Common myeloid progenitor, CD34-positive (primary cell): ENCODE measurements around the gene DOCK8.

Source experiments
- CTCF ChIA-PET: fragments of 350-600 bp; sonication (Branson Sonifier 250); formaldehyde crosslinking; loops from one replicate; lab custom pipeline; 2021; ENCODE audit warnings: antibody characterized with exemption; lab: Charles Lee
- POLR2A ChIA-PET: fragments of 350-600 bp; sonication (Branson Sonifier 250); formaldehyde crosslinking; loops from one replicate; lab custom pipeline; 2021; ENCODE audit warnings: antibody characterized with exemption; lab: Charles Lee
- DNase-seq, 3 donors: peaks; one replicate each; pipeline versions ENCODE4 v3.0.0 to v3.0.0-alpha.2; 2013
- H3K27ac ChIP-seq, 2 experiments: 1 replicate in 1 of 2; 2 replicates in 1 of 2; pipeline ENCODE4 v1.7.0; 2013; ENCODE audit warnings: inconsistent platforms in 2 of 2, low read length in 2 of 2, mild to moderate bottlenecking in 2 of 2, low read depth in 1 of 2, moderate library complexity in 1 of 2; ENCODE audit not compliant: severe bottlenecking in 2 of 2, insufficient read depth in 1 of 2, poor library complexity in 1 of 2
- H3K27me3 ChIP-seq, 5 experiments: replicated peaks in 2 of 5; 1 replicate in 3 of 5; 2 replicates in 2 of 5; pipeline versions ENCODE4 v1.6.1 to v1.7.0; 2013; ENCODE audit warnings: low read length in 4 of 5, mild to moderate bottlenecking in 2 of 5, moderate library complexity in 2 of 5, inconsistent platforms in 1 of 5; ENCODE audit not compliant: insufficient read depth in 5 of 5, control insufficient read depth in 4 of 5
- H3K36me3 ChIP-seq, 4 experiments: 1 replicate in 2 of 4; 2 replicates in 2 of 4; pipeline versions ENCODE4 v1.6.1 to v1.7.0; 2013; ENCODE audit warnings: low read length in 3 of 4, control low read depth in 1 of 4, mild to moderate bottlenecking in 1 of 4; ENCODE audit not compliant: control insufficient read depth in 4 of 4, insufficient read depth in 4 of 4
- H3K4me1 ChIP-seq, 4 experiments: 1 replicate in 3 of 4; 2 replicates in 1 of 4; pipeline versions ENCODE4 v1.6.1 to v1.7.1; 2013; ENCODE audit warnings: low read length in 3 of 4, mild to moderate bottlenecking in 3 of 4, control low read depth in 1 of 4, inconsistent platforms in 1 of 4, moderate library complexity in 1 of 4; ENCODE audit not compliant: control insufficient read depth in 4 of 4, insufficient read depth in 4 of 4; ENCODE audit errors: control extremely low read depth in 1 of 4
- H3K4me3 ChIP-seq, 7 experiments: 1 replicate in 4 of 7; 2 replicates in 3 of 7; pipeline versions ENCODE4 v1.5.1 to v1.7.0; 2013; ENCODE audit warnings: mild to moderate bottlenecking in 7 of 7, low read length in 6 of 7, moderate library complexity in 6 of 7, inconsistent platforms in 2 of 7, low read depth in 2 of 7, control low read depth in 1 of 7; ENCODE audit not compliant: insufficient read depth in 4 of 7, control insufficient read depth in 1 of 7; ENCODE audit errors: extremely low read depth in 1 of 7
- H3K9me3 ChIP-seq, 5 experiments: 1 replicate in 4 of 5; 2 replicates in 1 of 5; pipeline versions ENCODE4 v1.6.1 to v1.7.1; 2013; ENCODE audit warnings: low read length in 4 of 5, mild to moderate bottlenecking in 2 of 5, inconsistent platforms in 1 of 5, low read depth in 1 of 5, moderate library complexity in 1 of 5; ENCODE audit not compliant: control insufficient read depth in 4 of 5, insufficient read depth in 2 of 5; ENCODE audit errors: control extremely low read depth in 1 of 5
- WGBS: methylation state at CpG from one replicate; pipeline ENCODE4 v1.1.5; 2013; ENCODE audit not compliant: insufficient coverage; 5-methylcytosine and 5-hydroxymethylcytosine counted together

DOCK8 gene

GRCh38 chr9:335373-335772 lies 120.7 kb downstream of the DOCK8 start:
- Histone ChIP-seq H3K4me3 (no peak overlapping the region), H3K27ac (no peak overlapping the region), H3K4me1 (no peaks in the 10 kb centered on the region), H3K27me3 (no peaks in the 10 kb centered on the region), H3K9me3 (no peaks in the 10 kb centered on the region), H3K36me3 (peaks cover 37 to 90% (median 77%) of the 10 kb centered on the region in 4 experiments)
- no peak for DNase-seq
- CTCF ChIA-PET, result no interaction called here
- no CpG with 5 or more reads among the region's 2 CpGs for WGBS
- POLR2A ChIA-PET, result no interaction called here

GRCh38 chr9:336039-336438 lies 121.4 kb downstream of the DOCK8 start:
- H3K4me1 ChIP-seq, result no peaks in the 10 kb centered on the region
- peaks cover 31 to 90% (median 78%) of the 10 kb centered on the region in 4 experiments for H3K36me3 ChIP-seq
- POLR2A ChIA-PET, result no interaction called here
- H3K27ac ChIP-seq, result no peak overlapping the region
- DNase-seq, result no peak
- H3K4me3 ChIP-seq, result no peak overlapping the region
- 100% methylated on average over 2 of the region's 2 CpGs for WGBS
- CTCF ChIA-PET, result no interaction called here
- no peaks in the 10 kb centered on the region for H3K9me3 ChIP-seq
- H3K27me3 ChIP-seq, result no peaks in the 10 kb centered on the region

- H3K4me1 ChIP-seq, result no peaks in the 10 kb centered on the region
- no peak overlapping the region for H3K4me3 ChIP-seq
- DNase-seq, result no peak
- H3K9me3 ChIP-seq, result no peaks in the 10 kb centered on the region
- ChIA-PET CTCF (interaction anchor here (0.6 kb wide), 1 partner anchor 118 kb away, joined by 3 read pairs; no protein-coding TSS in a partner anchor), POLR2A (no interaction called here)
- no peaks in the 10 kb centered on the region for H3K27me3 ChIP-seq
- H3K27ac ChIP-seq, result no peak overlapping the region
- 100% methylated on average over 5 of the region's 6 CpGs for WGBS
- peaks cover 32 to 92% (median 71%) of the 10 kb centered on the region in 4 experiments for H3K36me3 ChIP-seq
Observed at GRCh38 chr9:338602-339001, 123.9 kb downstream of the DOCK8 start.

DNA sequence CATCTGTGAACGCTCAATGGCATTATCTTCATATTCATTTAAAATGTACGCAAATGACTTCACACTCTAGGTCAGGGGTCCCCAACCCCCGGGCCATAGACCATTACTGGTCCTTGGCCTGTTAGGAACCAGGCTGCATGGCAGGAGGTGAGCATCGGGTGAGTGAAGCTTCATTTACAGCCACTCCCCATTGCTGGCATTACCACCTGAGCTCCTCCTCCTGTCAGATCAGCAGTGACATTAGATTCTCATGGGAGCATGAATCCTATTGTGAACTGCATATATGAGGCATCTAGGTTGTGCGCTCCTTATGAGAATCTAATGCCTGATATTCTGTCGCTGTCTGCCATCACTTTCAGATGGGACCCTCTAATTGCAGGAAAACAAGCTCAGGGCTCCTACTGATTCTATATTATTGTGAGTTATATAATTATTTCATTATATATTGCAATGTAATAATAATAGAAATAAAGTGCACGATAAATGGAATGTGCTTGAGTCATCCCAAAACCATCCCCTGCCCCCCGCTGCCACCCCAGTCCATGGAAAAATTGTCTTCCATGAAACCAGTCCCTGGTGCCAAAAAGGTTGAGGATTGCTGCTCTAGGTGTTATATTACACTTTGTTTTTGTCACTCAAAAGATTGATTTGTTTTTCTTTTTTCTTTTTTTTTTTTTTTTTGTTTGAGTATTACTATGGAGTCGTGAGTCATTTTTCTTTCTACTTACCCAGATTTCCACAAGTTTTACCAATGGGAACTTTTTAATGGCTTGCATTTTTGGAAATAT lies 127.2 kb downstream of the DOCK8 start:
- ChIA-PET POLR2A (no interaction called here), CTCF (interaction anchor here (0.9 to 1.4 kb wide), 2 partner anchors 16 to 45 kb away, joined by 3 read pairs; no protein-coding TSS in a partner anchor)
- Histone ChIP-seq H3K27me3 (no peaks in the 10 kb centered on the region), H3K4me1 (no peaks in the 10 kb centered on the region), H3K27ac (no peak overlapping the region), H3K4me3 (no peak overlapping the region), H3K9me3 (no peaks in the 10 kb centered on the region), H3K36me3 (peaks cover 25 to 92% (median 71%) of the 10 kb centered on the region in 4 experiments)
- no peak for DNase-seq
- whole genome bisulfite sequencing, result 96% methylated on average over 5 of the region's 9 CpGs

- no peaks in the 10 kb centered on the region for H3K27me3 ChIP-seq
- H3K9me3 ChIP-seq, result no peaks in the 10 kb centered on the region
- no peak overlapping the region for H3K4me3 ChIP-seq
- ChIA-PET CTCF (interaction anchor here (1.2 to 1.3 kb wide), 2 partner anchors 10 to 28 kb away, joined by 3 read pairs; no protein-coding TSS in a partner anchor), POLR2A (no interaction called here)
- peaks cover 21 to 84% (median 61%) of the 10 kb centered on the region in 4 experiments for H3K36me3 ChIP-seq
- no peaks in the 10 kb centered on the region for H3K4me1 ChIP-seq
- H3K27ac ChIP-seq, result no peak overlapping the region
- no peak for DNase-seq
- 83% methylated on average over 3 of the region's 4 CpGs for WGBS
Observed at GRCh38 chr9:343773-344172, 129.1 kb downstream of the DOCK8 start.

- POLR2A ChIA-PET, result no interaction called here
- Histone ChIP-seq H3K27ac (no peak overlapping the region), H3K36me3 (peaks cover 18 to 74% (median 51%) of the 10 kb centered on the region in 4 experiments), H3K4me3 (no peak overlapping the region), H3K9me3 (no peaks in the 10 kb centered on the region), H3K27me3 (no peaks in the 10 kb centered on the region), H3K4me1 (peaks cover 5 to 20% (median 13%) of the 10 kb centered on the region in 4 experiments)
- DNase-seq, result no peak
- WGBS, result 74% methylated on average over 6 of the region's 8 CpGs
- CTCF ChIA-PET, result interaction anchor here (0.7 to 2.3 kb wide), 6 partner anchors 10 to 663 kb away, joined by 3 to 6 read pairs (median 4); no protein-coding TSS in a partner anchor
Observed at GRCh38 chr9:346111-346571, 131.5 kb downstream of the DOCK8 start.
